Measurements from ENCODE around the gene ATAD3B. TPM values are rescaled to one million over a fixed set of nuclear protein-coding genes. Genes with fewer than 3 reads are reported as not detected.
"Not testable (repeated sequence)": the region's sequence is repeated elsewhere in the genome, so short reads cannot be mapped to it uniquely, and the experiment has no call there.

ATAD3B gene
- total RNA-seq, 1 donor from 2014 or later, result 37.5 TPM

DNA sequence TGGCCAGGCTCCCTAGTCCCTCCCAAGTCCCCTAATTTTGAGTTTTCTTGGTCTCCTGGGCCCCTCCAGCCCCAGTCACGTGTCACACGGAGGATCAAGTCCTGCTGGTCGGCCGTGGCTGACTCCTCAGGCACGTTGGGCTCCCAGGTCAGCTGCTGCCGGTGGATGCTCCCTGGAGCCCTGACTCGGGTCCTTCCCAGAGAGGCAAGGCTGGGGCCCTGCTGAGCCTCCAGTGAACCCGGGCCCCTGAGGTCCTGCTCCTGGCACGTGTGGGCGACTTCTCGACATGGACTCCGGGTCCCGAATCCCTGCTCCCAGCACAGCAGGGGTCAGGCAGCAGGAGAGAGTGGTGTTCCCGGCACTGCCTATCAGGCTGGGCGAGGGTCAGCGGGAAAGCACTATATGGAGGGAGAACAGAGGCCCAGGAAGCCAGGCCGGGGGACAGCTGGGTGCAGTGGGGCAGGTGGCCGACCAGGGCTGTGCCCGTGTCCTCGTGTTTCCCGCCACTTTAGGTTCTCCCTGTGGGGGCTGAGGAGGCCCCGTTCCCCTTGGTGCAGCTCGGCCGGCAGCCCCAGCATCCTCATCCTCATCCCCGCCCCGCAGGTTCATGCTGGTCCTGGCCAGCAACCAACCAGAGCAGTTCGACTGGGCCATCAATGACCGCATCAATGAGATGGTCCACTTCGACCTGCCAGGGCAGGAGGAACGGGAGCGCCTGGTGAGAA, 55.7 kb downstream of the ATAD3B start:
- no peak for DNase-seq (ENCODE audit: extremely low read depth, low read depth, low spot score)

DNA sequence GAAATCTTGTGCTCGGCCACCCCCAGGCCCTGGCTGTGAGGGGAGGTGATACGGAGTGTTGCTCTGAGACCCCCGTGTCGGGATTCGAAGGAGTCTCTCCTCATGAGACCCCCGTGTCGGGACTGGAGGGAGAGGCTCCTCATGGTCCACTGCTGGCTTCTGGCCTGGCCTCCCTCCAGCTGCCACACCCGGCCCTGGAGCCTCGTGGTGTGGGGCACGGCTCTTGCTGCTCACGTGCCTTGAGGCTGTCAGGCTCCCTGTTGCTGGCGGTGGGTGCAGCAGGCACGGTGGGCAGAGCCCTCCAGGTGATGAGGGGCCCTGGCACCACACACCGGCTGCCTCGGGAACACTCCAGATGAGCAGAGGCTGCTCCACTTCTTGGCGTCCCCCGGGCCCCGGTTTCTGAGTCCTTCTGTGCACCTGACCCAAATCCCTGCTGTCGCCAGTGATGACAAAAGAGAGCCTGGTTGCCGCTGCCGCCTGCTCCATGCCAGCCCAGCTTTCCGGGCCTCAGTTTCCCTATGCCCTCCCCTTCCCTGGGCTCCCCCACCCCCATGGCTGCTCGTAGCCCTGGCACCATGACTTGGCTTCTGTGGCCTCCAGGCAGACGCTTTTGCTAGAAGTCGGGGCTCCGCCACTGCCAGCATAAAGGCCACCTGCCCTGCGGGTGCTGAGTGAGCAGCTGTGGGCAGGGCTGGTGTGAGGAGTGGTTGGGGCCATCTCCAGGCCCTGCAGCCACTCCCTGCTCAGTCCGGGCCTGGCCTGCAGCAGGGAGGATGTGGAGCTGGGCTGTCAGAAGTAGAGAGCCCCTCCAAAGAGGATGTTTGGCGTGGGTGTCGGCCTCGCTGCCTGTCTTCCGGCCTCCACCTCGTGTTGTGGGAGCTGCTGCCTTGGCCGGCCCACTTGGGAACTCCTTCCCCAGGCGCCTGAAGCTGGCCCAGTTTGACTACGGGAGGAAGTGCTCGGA, 57.0 kb downstream of the ATAD3B start:
- no peak for DNase-seq (ENCODE audit: extremely low read depth, low read depth, low spot score)

DNA sequence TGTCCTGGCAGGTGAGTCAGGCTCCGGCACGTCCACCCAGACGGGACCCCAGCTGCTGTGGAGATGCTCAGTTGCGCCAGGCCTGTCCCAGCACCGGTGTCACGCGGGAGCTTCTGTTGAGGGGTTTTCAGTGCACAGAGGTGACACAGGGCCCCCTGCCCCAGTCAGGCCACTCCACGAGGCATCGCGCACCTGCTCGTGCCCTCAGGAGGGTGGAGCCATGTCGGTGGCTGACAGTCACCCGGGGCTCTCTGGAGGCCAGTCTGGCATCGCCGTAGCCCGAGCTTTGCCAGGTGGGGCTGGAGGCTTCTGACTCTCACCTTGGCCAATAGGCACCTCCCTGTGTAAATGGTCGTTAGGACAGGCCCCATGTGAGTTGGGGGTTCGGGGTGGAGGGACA, 57.8 kb downstream of the ATAD3B start:
- no peak for DNase-seq (ENCODE audit: extremely low read depth, low read depth, low spot score)

DNA sequence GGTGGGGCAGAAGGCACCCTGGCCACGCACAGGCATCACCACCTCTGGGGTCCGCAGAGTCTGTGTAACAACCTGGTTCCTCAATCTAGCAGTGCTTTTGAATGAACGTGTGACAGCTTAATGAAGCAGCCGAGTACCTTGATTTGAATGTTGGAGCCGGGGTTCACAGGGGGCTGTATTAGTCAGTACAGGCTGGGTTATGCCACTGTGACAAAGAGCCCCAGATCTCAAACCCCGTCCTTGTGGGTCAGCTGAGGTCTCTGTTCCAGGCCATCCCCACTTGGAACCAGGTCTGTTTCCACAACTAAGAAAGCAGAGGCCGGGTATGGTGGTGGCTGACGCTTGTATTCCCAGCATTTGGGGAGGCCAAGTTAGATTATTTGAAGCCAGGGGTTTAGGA, 58.4 kb downstream of the ATAD3B start:
- DNase-seq (ENCODE audit: extremely low read depth, low read depth, low spot score), result no peak

DNA sequence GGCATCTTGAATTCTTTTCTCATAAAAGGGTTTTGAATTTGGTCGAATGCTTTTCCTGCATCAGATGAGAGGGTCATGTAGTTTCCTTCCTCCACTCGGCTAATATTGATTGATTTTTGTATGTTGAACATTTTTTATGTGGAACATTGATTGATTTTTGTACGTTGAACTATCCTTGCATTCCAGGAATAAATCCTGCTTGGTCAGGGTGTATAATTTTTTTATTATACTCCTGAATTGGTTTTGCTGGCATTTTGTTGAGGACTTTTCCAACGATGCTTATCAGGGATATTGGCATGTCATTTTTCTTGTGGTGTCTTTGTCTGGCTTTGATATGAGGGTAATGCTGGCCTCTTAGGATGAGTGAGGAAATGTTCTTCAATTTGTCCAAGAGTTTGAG, 60.4 kb downstream of the ATAD3B start:
- no peak for DNase-seq (ENCODE audit: extremely low read depth, low read depth, low spot score)

DNA sequence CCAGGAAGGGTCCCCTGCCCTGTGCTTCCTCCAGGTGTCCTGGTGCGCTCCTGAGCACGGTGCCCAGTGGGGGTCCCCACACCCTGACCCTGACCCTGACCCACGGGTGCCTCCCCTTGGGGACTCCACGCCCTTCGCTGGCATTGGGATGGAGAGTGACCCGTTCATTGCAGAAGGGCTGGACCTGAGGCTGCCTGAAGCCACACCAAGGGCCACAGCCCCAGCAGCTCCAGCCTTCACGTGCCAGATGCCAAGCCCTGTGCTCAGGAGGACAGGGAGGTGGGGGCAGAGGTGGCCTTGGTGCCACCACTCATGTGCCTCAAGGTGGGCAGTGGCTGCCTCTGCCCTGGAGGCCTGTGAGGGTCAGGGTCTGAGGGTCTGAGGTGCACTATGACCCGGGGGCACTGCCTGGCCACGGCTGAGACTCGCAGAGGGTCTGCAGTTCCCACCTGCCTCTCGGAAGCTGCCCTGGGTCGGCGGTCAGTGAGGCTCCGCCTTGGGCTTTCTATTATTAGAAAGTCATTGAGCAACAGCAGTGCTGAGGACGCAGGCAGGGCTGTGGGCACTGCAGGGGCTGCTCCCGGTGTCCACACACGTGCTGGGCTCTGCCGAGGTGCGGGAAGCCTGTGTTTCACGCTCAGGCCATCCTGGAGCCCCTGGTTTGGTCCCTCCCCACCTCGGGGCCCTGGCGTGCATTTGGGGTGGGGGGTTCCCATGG, 61.8 kb downstream of the ATAD3B start:
- not testable (repeated sequence) for DNase-seq (ENCODE audit: extremely low read depth, low read depth, low spot score)

DNA sequence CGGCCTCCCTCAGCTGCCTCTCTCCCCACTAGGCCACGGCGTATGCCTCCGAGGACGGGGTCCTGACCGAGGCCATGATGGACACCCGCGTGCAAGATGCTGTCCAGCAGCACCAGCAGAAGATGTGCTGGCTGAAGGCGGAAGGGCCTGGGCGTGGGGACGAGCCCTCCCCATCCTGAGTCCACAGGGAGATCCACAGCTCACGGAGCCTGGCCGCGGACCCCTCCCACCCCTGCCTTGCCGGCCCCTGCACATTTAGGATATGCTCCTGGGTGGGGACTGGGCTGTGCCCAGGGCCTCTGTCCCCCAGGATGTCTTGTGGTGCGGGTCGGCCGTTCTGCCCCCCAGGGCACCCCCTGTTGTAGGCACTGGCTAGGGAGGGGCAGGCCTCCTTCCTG, 62.3 kb downstream of the ATAD3B start:
- DNase-seq (ENCODE audit: extremely low read depth, low read depth, low spot score), result not testable (repeated sequence)

DNA sequence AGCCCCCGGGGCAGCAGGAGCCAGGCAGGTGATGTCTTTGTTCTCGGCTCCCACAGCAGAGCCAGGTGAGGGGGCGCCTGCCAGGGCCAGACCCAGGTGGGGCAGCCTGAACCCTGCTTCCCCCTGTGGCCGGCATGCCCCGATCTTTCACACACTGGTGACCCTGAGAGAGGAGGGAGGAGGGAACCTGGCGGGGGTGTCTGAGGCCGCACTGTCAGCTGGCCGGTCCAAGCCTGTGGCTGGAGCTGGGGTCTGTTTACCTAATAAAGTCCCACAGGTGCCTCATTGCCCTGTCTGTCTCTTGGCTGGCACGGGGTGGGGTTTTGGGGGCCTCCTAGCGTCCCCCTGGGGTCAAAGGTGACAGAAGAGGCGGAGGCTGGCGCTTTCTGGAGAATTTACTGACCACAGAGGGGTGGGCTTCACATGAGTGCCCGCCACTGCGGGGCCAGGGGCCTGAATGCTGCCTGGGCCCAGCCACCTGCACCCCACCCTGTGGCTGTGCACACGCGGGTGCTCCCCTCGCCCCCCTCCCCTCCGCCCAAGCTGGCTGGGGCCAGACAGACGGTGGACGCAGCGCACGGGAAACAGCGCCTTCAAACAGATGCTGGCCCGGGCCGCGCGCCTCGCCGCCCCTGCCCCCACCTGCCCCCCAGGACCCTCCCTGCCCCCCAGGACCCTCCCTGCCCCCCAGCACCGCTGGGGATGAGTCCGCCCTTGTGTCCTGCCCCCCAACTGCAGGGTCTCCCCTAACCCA, 63.0 kb downstream of the ATAD3B start:
- no peak for DNase-seq (ENCODE audit: extremely low read depth, low read depth, low spot score)

DNA sequence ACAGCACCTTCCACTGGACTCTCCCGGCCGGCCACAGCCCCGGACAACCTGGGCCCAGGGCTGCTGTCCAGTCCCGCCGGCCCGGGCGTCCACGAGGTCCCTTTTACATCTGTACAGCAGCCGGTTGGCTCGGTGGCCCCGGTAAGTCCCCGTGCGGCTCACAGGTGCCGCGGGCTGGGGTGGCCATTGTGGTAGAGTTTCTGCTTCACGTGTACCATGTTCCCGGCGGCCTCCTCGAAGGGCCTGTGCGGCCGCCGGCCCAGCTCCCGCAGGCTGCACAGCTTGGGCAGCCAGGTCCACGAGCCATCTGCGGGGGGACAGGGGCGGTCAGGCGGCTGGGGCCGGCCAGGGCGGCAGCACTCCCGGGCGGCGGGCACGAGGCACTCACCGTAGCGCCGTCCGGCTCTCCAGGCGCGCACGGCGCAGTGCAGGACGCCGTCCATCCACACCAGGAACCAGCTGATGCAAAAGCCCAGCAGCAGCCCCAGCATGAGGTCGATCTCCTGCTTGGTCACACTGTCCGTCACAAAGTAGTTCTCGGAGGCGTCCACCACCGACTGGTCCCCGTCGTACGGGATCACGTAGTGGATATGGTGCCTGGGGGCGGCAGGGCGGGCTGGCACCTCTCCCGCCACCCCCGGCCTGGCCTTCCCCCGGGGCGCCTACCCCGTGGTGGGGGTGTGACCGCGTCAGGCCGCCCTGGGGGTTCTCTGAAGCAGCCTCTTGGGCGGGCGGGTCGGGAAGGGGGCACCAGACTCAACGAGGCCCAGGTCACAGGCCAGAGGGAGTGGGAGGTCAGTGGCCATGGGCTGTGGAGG, 63.8 kb downstream of the ATAD3B start:
- DNase-seq (ENCODE audit: extremely low read depth, low read depth, low spot score), result no peak

DNA sequence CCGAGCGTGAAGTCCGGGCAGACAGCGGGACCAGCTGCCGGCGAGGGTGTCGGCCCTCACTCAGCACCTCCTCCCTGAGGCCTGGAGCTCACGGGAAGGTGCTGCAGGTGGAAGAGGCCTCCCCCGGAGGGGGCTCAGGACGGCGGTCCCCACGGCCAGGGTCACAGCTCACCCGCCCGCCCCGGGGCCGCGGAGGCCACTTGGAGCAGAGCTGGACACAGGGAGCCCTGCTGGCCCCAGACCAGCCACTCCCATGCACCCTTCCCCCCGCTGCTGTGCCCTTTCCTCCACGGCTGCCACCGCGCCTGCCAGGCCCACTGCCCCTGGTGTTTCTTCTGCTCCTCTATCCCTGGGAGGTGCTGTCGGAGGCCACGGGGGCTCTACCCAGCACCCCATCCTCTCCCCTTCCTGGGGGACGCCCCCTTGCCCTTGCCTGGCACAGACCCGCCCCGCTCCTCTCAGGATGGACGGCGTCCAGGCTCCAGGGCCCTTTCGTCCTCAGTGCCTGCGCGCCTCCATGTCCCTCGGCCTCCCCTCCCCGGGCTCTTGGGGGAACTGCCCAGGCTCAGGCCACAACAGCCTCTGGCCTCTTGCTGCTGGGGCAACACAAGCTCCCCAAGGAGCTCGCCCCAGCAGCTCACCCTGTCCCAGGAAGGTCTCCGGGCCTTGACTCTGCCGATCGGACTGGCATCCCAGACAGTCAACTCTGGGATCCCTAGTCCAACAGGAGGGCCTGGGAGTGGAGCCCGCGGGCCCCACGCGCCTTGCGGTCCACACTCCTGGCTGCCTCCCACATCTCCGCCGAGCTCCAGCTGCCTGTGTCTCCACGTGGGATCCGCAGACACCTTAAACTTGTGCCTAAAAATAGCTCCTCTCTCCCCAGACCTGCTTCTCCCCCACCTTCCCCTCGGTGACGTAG, 64.7 kb downstream of the ATAD3B start:
- no peak for DNase-seq (ENCODE audit: extremely low read depth, low read depth, low spot score)

DNA sequence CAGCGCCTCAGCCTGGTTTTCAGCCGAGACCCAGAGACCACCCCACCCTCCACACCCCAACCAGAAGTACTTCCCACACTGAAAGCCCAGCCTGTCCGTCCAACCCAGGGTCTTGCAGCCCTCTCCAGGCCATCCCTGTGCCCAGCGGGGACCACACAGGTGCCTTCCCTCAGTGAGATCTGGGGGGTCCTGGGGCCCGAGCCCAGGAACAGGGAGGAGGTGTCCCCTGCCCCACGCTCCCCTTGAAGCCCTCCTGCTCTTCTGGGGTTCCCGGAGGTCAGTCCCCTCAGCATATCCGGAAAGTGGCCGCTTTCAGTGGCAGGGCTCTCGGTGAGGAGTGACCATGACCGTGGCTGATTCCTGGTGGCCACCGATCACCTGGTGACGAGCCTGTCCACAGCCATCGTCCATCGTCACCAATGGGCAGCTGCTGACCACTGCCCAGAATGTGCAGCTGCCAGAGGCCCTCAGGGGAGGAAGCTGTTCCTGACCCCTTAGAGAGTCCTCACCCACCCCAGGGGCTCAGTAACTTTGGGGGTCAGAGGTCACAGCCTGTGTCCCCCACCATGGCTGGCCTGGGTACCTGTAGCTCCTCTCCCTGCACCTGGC, 65.5 kb downstream of the ATAD3B start:
- no peak for DNase-seq (ENCODE audit: extremely low read depth, low read depth, low spot score)

DNA sequence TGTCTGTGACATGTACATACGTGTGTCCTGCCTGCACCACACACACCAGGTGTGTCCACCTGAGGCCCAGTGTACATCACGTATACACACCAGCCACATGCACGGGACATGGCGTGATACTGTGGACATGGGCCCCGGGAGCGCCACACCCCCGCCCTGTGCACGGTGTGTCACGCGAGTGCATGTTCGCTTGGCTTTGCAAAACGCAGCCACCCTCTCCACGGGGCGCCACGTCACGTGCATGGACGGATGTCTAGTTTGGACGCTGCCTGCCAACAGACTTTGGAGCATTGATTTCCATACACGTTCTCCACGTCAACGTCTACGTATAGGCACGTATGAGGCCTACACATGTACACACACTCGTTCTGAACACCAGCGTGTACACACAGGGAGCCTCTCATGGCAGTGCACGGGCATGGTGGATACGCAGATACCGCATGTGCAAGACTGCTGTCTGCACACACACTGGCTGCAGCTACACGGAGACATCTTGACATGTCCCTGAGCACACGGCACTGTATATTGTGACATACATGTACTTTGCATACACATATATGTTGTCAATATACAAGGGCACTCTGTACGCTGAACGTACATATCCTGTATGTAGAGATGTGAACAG, 66.2 kb downstream of the ATAD3B start:
- no peak for DNase-seq (ENCODE audit: extremely low read depth, low read depth, low spot score)

DNA sequence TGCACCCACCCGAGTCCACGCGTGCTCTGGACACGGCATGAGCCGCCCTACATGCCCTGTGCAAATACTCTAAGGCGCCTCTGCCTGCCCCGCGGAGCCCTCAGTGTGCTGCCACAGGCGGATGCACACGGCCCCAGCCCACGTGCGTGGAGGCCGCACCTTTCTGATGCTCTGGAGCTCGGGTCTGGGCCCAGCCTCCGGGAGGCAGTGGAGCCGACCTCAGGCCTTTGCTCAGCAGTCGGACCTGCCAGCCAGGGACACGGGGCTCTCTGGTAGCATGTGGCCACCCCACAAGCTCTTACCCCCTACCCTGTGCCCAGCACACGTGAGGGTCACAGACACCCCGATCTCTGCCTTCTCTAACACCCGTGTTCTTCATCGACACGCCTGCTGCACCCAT, 66.8 kb downstream of the ATAD3B start:
- no peak for DNase-seq (ENCODE audit: extremely low read depth, low read depth, low spot score)

DNA sequence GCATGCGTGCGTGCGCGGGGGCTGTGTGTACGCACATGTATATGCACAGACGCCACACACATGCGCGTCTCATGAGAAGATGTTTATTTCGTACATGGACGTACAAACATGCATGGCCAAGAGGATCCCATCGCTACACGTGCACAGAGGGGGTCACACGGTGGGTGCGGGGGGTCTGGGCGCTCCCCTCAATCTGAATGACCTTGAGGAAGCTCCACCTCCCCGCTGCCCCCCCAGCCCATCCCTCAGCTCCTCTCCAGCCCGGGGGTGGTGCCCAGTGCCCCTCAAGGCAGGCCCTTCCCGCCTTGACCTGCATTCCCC, 67.4 kb downstream of the ATAD3B start:
- DNase-seq (ENCODE audit: extremely low read depth, low read depth, low spot score), result no peak

DNA sequence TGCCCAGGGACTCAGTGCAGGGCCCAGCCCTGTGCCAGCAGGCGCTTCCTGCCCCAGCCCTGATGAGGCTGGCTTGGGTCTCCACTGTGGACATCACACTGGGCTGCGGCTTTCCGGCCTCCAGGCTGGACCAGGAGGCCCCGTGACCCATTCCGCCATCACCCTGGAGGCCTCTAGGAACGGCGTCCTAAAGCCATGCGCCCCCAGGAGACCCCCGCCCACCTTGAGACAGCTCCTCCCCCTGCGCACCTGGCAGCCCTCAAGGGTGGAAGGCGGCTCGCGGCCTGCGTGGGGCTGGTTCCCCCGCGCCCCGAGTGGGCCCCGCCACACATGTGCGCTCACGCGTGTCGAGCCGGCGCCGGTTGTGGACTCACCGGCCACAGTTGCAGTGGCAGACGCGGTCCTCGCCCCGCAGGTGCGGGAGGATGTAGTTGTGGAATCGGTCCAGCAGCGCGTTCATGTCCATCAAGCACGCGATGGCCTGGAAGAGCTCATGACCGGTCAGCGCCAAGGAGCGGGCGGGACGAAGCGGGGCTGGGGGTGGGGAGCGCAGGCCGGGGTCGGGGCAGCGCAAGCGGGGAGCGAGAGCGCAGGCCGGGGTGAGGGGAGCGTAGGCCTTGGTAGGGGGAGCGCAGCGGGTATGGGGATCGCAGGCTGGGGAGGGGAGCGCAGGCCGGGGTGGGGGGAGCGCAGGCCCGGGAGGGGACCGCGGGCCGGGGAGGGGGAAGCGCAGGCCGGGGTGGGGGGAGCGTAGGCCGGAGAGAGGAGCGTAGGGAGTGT, 67.9 kb downstream of the ATAD3B start:
- DNase-seq (ENCODE audit: extremely low read depth, low read depth, low spot score), result no peak

DNA sequence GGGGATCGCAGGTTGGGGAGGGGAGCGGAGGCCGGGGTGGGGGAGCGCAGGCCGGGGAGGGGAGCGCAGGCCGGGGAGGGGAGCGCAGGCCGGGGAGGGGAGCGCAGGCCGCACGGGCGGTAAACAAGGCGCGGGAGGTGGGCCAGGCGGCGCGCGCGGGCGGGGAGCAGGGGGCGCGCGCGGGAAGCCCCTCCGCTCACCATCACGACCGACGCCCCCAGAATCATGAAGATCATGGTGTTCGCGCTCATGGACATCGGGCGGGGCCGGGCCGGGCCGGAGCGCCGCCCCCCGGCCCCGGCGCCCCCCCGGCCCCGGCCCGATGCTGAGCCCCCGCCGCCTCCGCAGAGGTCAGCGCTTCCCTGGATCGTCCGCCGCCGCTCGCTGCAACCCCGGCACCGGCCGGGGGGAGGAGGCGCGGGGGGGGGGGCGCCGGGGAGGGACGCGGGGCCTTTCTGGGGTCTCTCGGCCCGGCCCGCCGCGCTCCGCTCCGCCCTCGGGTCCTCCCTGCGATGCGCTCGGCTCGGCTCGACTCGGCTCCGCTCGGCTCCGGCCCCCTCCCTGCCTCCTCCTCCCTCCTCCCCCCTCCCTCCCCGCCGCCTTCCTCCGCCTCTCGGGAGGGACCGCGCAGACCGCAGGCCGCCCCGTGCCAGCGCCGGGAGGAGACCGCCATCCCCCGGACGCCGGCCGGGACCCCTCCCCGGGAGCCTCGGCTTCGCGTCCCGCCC, 68.7 kb downstream of the ATAD3B start, which contains the start of gene TMEM240:
TSS of gene TMEM240 (minus strand) at position 535 of the 728 bp plus-strand sequence. CDS start at position 257, 278 bp downstream.
- no peak for DNase-seq (ENCODE audit: extremely low read depth, low read depth, low spot score)
